DOHH2 (cell line): ENCODE measurements around the gene PHF13.

Experiments used
- CTCF ChIP-seq: fragments of 200-600 bp; sonication (generic); IDR thresholded peaks from one replicate; pipeline ENCODE4 v1.5.1; 2014; ENCODE audit warnings: antibody characterized with exemption, mild to moderate bottlenecking, low read depth, low read length; ENCODE audit not compliant: poor library complexity, severe bottlenecking
- EZH2phosphoT487 ChIP-seq: fragments of 200-600 bp; sonication (generic); IDR thresholded peaks from 2 replicates; pipeline ENCODE4 v1.6.1; 2017; ENCODE audit warnings: borderline replicate concordance, mild to moderate bottlenecking, antibody characterized with exemption, low read length, moderate library complexity, mixed read lengths

- no peak for TF ChIP-seq CTCF
- no peak for TF ChIP-seq EZH2phosphoT487
Measured at GRCh38 chr1:6596886-6597776, 16.4 kb upstream of the PHF13 start.
